ENCODE results near the gene OSBPL5.

Gene OSBPL5

GRCh38 chr11:3191586-3192324 lies 26.6 kb upstream of the OSBPL5 start:
- no peak overlapping the region for H2BK120ac ChIP-seq (ENCODE audit: low read depth, low read length)
- no peak overlapping the region for H2AFZ ChIP-seq (ENCODE audit: low read depth, low read length)
- no peak overlapping the region for H2BK15ac ChIP-seq (ENCODE audit: low read depth, poor library complexity, severe bottlenecking)
- no peak overlapping the region for H3K14ac ChIP-seq (ENCODE audit: low read length in 2 of 2)
- no peak overlapping the region for H2BK12ac ChIP-seq (ENCODE audit: low read length in 2 of 2)
- H2AK5ac ChIP-seq (ENCODE audit: low read length, severe bottlenecking), result no peak overlapping the region
- no peak overlapping the region for H4K8ac ChIP-seq (ENCODE audit: low read length)
- no peak overlapping the region for H4K91ac ChIP-seq (ENCODE audit: low read length)
- H3K18ac ChIP-seq (ENCODE audit: low read depth in 1 of 2, low read length in 2 of 2), result no peak overlapping the region
- H2BK5ac ChIP-seq (ENCODE audit: low read depth, low read length, poor library complexity, severe bottlenecking), result no peak overlapping the region
- H3K27me3 ChIP-seq (ENCODE audit: control insufficient read depth in 1 of 2, insufficient read depth in 1 of 2, low read length in 2 of 2), result peaks cover 44 to 77% of the 10 kb centered on the region in 2 experiments
- no peak overlapping the region for H3K23ac ChIP-seq (ENCODE audit: low read length in 2 of 2)
- no peak overlapping the region for H3K9ac ChIP-seq (ENCODE audit: low read length)
- H3K36me3 ChIP-seq (ENCODE audit: control insufficient read depth in 1 of 2, insufficient read depth in 2 of 2, low read depth in 1 of 2, low read length in 2 of 2), result no peaks in the 10 kb centered on the region
- no peak for DNase-seq
- no peak overlapping the region for H3K4me2 ChIP-seq (ENCODE audit: low read length, poor library complexity, severe bottlenecking)
- WGBS, result 97% methylated on average over 18 of the region's 19 CpGs
- H3K27ac ChIP-seq (ENCODE audit: low read length, poor library complexity, severe bottlenecking), result no peak overlapping the region
- H3K4ac ChIP-seq (ENCODE audit: low read depth in 1 of 2, low read length in 2 of 2), result no peak overlapping the region
- H3K9me3 ChIP-seq (ENCODE audit: control insufficient read depth, low read length), result peaks cover 4% of the 10 kb centered on the region
- H3K79me1 ChIP-seq (replicated peaks; ENCODE audit: low read length, poor library complexity, severe bottlenecking), result no peaks in the 10 kb centered on the region
- H3K4me1 ChIP-seq (ENCODE audit: control insufficient read depth, insufficient read depth, low read depth, low read length), result peaks cover under 1% of the 10 kb centered on the region
- no peak overlapping the region for H3K4me3 ChIP-seq (ENCODE audit: insufficient read depth in 1 of 2, low read depth in 1 of 2, low read length in 2 of 2)

GRCh38 chr11:3190600-3190999 lies 25.5 kb upstream of the OSBPL5 start:
- Histone ChIP-seq H3K27me3 (ENCODE audit: control insufficient read depth in 1 of 2, insufficient read depth in 1 of 2, low read length in 2 of 2) (peaks cover 44 to 75% of the 10 kb centered on the region in 2 experiments), H3K4me1 (ENCODE audit: control insufficient read depth, insufficient read depth, low read depth, low read length) (no peaks in the 10 kb centered on the region), H3K14ac (ENCODE audit: low read length in 2 of 2) (no peak overlapping the region), H3K79me1 (replicated peaks; ENCODE audit: low read length, poor library complexity, severe bottlenecking) (no peaks in the 10 kb centered on the region), H3K4me3 (ENCODE audit: insufficient read depth in 1 of 2, low read depth in 1 of 2, low read length in 2 of 2) (no peak overlapping the region), H3K36me3 (ENCODE audit: control insufficient read depth in 1 of 2, insufficient read depth in 2 of 2, low read depth in 1 of 2, low read length in 2 of 2) (no peaks in the 10 kb centered on the region), H2AK5ac (ENCODE audit: low read length, severe bottlenecking) (no peak overlapping the region), H2BK15ac (ENCODE audit: low read depth, poor library complexity, severe bottlenecking) (no peak overlapping the region), H4K91ac (ENCODE audit: low read length) (no peak overlapping the region), H3K9ac (ENCODE audit: low read length) (no peak overlapping the region), H4K8ac (ENCODE audit: low read length) (no peak overlapping the region), H3K4me2 (ENCODE audit: low read length, poor library complexity, severe bottlenecking) (no peak overlapping the region), H3K18ac (ENCODE audit: low read depth in 1 of 2, low read length in 2 of 2) (no peak overlapping the region), H2BK5ac (ENCODE audit: low read depth, low read length, poor library complexity, severe bottlenecking) (no peak overlapping the region), H2BK120ac (ENCODE audit: low read depth, low read length) (no peak overlapping the region), H2BK12ac (ENCODE audit: low read length in 2 of 2) (no peak overlapping the region), H3K23ac (ENCODE audit: low read length in 2 of 2) (no peak overlapping the region), H3K4ac (ENCODE audit: low read depth in 1 of 2, low read length in 2 of 2) (no peak overlapping the region), H3K9me3 (ENCODE audit: control insufficient read depth, low read length) (peaks cover 4% of the 10 kb centered on the region), H2AFZ (ENCODE audit: low read depth, low read length) (no peak overlapping the region), H3K27ac (ENCODE audit: low read length, poor library complexity, severe bottlenecking) (no peak overlapping the region)
- 93% methylated on average over 6 of the region's 6 CpGs for WGBS
- no peak for DNase-seq

GRCh38 chr11:3189886-3190583 lies 24.9 kb upstream of the OSBPL5 start:
- Histone ChIP-seq H2AFZ (ENCODE audit: low read depth, low read length) (no peak overlapping the region), H3K9me3 (ENCODE audit: control insufficient read depth, low read length) (peaks cover 4% of the 10 kb centered on the region), H2BK15ac (ENCODE audit: low read depth, poor library complexity, severe bottlenecking) (no peak overlapping the region), H3K4ac (ENCODE audit: low read depth in 1 of 2, low read length in 2 of 2) (no peak overlapping the region), H3K14ac (ENCODE audit: low read length in 2 of 2) (no peak overlapping the region), H3K18ac (ENCODE audit: low read depth in 1 of 2, low read length in 2 of 2) (no peak overlapping the region), H3K4me2 (ENCODE audit: low read length, poor library complexity, severe bottlenecking) (no peak overlapping the region), H3K4me1 (ENCODE audit: control insufficient read depth, insufficient read depth, low read depth, low read length) (no peaks in the 10 kb centered on the region), H3K23ac (ENCODE audit: low read length in 2 of 2) (no peak overlapping the region), H3K27ac (ENCODE audit: low read length, poor library complexity, severe bottlenecking) (no peak overlapping the region), H2AK5ac (ENCODE audit: low read length, severe bottlenecking) (no peak overlapping the region), H3K4me3 (ENCODE audit: insufficient read depth in 1 of 2, low read depth in 1 of 2, low read length in 2 of 2) (no peak overlapping the region), H2BK5ac (ENCODE audit: low read depth, low read length, poor library complexity, severe bottlenecking) (no peak overlapping the region), H3K79me1 (replicated peaks; ENCODE audit: low read length, poor library complexity, severe bottlenecking) (no peaks in the 10 kb centered on the region), H4K8ac (ENCODE audit: low read length) (no peak overlapping the region), H3K36me3 (ENCODE audit: control insufficient read depth in 1 of 2, insufficient read depth in 2 of 2, low read depth in 1 of 2, low read length in 2 of 2) (no peaks in the 10 kb centered on the region), H3K27me3 (ENCODE audit: control insufficient read depth in 1 of 2, insufficient read depth in 1 of 2, low read length in 2 of 2) (peaks cover 47 to 74% of the 10 kb centered on the region in 2 experiments), H2BK120ac (ENCODE audit: low read depth, low read length) (no peak overlapping the region), H2BK12ac (ENCODE audit: low read length in 2 of 2) (no peak overlapping the region), H3K9ac (ENCODE audit: low read length) (no peak overlapping the region), H4K91ac (ENCODE audit: low read length) (no peak overlapping the region)
- DNase-seq, result no peak
- WGBS, result 85% methylated on average over 10 of the region's 11 CpGs

DNA sequence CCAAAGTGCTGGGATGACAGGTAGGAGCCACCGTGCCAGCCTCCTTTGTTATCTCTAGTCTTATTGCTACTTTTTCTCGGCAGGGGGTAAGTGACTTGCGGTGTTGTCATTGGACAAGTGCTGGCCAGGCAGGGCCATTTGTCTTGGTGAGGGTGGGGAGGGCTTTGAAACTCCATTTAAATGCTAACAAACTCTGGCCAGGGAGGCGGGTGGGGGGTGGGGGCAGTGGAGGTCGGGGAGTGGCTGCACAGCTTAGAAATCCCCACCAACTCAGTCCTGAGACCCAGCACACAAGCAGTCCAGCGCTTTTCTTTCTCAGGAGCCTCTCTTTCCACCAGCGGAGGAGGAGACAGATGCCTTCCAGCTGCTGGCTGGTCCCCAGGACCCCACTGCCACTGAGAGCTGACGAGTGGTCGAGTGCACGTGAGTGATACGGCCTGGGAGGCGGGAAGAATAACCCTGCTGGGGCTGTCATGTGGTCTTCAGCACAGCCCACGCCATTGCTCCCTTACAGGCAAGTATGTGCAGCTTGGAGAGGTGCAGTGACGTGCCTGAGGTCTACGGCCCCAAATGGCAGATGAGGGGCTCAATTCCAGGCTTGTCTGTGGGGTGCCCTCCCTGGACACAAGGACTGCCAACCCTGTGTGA lies 24.2 kb upstream of the OSBPL5 start:
- H3K18ac ChIP-seq (ENCODE audit: low read depth in 1 of 2, low read length in 2 of 2), result peak overlapping the region in 1 of 2 experiments; percentile 21
- H3K4me2 ChIP-seq (ENCODE audit: low read length, poor library complexity, severe bottlenecking), result no peak overlapping the region
- H3K9me3 ChIP-seq (ENCODE audit: control insufficient read depth, low read length), result peaks cover 4% of the 10 kb centered on the region
- no peak overlapping the region for H3K9ac ChIP-seq (ENCODE audit: low read length)
- H3K27ac ChIP-seq (ENCODE audit: low read length, poor library complexity, severe bottlenecking), result no peak overlapping the region
- WGBS, result 42% methylated on average over 14 of the region's 15 CpGs
- H2BK15ac ChIP-seq (ENCODE audit: low read depth, poor library complexity, severe bottlenecking), result no peak overlapping the region
- no peak overlapping the region for H2BK120ac ChIP-seq (ENCODE audit: low read depth, low read length)
- H2BK5ac ChIP-seq (ENCODE audit: low read depth, low read length, poor library complexity, severe bottlenecking), result no peak overlapping the region
- no peak overlapping the region for H2AFZ ChIP-seq (ENCODE audit: low read depth, low read length)
- no peaks in the 10 kb centered on the region for H3K79me1 ChIP-seq (replicated peaks; ENCODE audit: low read length, poor library complexity, severe bottlenecking)
- no peaks in the 10 kb centered on the region for H3K4me1 ChIP-seq (ENCODE audit: control insufficient read depth, insufficient read depth, low read depth, low read length)
- H4K8ac ChIP-seq (ENCODE audit: low read length), result no peak overlapping the region
- no peak overlapping the region for H2BK12ac ChIP-seq (ENCODE audit: low read length in 2 of 2)
- H3K23ac ChIP-seq (ENCODE audit: low read length in 2 of 2), result no peak overlapping the region
- H4K91ac ChIP-seq (ENCODE audit: low read length), result no peak overlapping the region
- no peak overlapping the region for H3K14ac ChIP-seq (ENCODE audit: low read length in 2 of 2)
- H3K36me3 ChIP-seq (ENCODE audit: control insufficient read depth in 1 of 2, insufficient read depth in 2 of 2, low read depth in 1 of 2, low read length in 2 of 2), result no peaks in the 10 kb centered on the region
- H3K27me3 ChIP-seq (ENCODE audit: control insufficient read depth in 1 of 2, insufficient read depth in 1 of 2, low read length in 2 of 2), result peaks cover 43 to 70% of the 10 kb centered on the region in 2 experiments
- H3K4ac ChIP-seq (ENCODE audit: low read depth in 1 of 2, low read length in 2 of 2), result no peak overlapping the region
- H2AK5ac ChIP-seq (ENCODE audit: low read length, severe bottlenecking), result no peak overlapping the region
- DNase-seq, result no peak
- no peak overlapping the region for H3K4me3 ChIP-seq (ENCODE audit: insufficient read depth in 1 of 2, low read depth in 1 of 2, low read length in 2 of 2)

Data from mesenchymal stem cell (in vitro differentiated cells and primary cell).